ENCODE results near the gene MED19.

The MED19 gene

GRCh38 chr11:57679396-57679795, 32.6 kb downstream of the MED19 start:
- Histone ChIP-seq H3K27ac (ENCODE audit: low read depth, low read length) (no peak overlapping the region), H3K27me3 (ENCODE audit: control insufficient read depth in 1 of 2, insufficient read depth in 2 of 2, low read length in 2 of 2) (no peaks in the 10 kb centered on the region), H3K4me1 (ENCODE audit: control insufficient read depth in 1 of 2, insufficient read depth in 2 of 2, low read length in 2 of 2) (peaks cover 20% of the 10 kb centered on the region in 2 donors), H3K4me3 (ENCODE audit: low read depth in 1 of 2, low read length in 2 of 2) (no peak overlapping the region), H3K9me3 (ENCODE audit: control insufficient read depth in 1 of 2, low read length in 2 of 2) (no peaks in the 10 kb centered on the region), H3K9ac (ENCODE audit: low read depth in 1 of 2, low read length in 2 of 2) (no peak overlapping the region), H3K36me3 (ENCODE audit: control insufficient read depth in 1 of 2, insufficient read depth in 2 of 2, low read length in 2 of 2) (peaks cover 39 to 55% of the 10 kb centered on the region in 2 donors)

- H3K9me3 ChIP-seq (ENCODE audit: control insufficient read depth in 1 of 2, low read length in 2 of 2): no peaks in the 10 kb centered on the region
- no peak overlapping the region for H3K27ac ChIP-seq (ENCODE audit: low read depth, low read length)
- peaks cover 35 to 56% of the 10 kb centered on the region in 2 donors for H3K36me3 ChIP-seq (ENCODE audit: control insufficient read depth in 1 of 2, insufficient read depth in 2 of 2, low read length in 2 of 2)
- no peaks in the 10 kb centered on the region for H3K27me3 ChIP-seq (ENCODE audit: control insufficient read depth in 1 of 2, insufficient read depth in 2 of 2, low read length in 2 of 2)
- H3K9ac ChIP-seq (ENCODE audit: low read depth in 1 of 2, low read length in 2 of 2): no peak overlapping the region
- H3K4me1 ChIP-seq (ENCODE audit: control insufficient read depth in 1 of 2, insufficient read depth in 2 of 2, low read length in 2 of 2): peaks cover 15 to 21% of the 10 kb centered on the region in 2 donors
- no peak overlapping the region for H3K4me3 ChIP-seq (ENCODE audit: low read depth in 1 of 2, low read length in 2 of 2)
Measured at GRCh38 chr11:57675176-57675941, 36.7 kb downstream of the MED19 start.

- no peaks in the 10 kb centered on the region for H3K9me3 ChIP-seq (ENCODE audit: control insufficient read depth in 1 of 2, low read length in 2 of 2)
- H3K4me1 ChIP-seq (ENCODE audit: control insufficient read depth in 1 of 2, insufficient read depth in 2 of 2, low read length in 2 of 2): peaks cover 10 to 17% of the 10 kb centered on the region in 2 donors
- no peak overlapping the region for H3K27ac ChIP-seq (ENCODE audit: low read depth, low read length)
- H3K27me3 ChIP-seq (ENCODE audit: control insufficient read depth in 1 of 2, insufficient read depth in 2 of 2, low read length in 2 of 2): no peaks in the 10 kb centered on the region
- peaks cover 35 to 51% of the 10 kb centered on the region in 2 donors for H3K36me3 ChIP-seq (ENCODE audit: control insufficient read depth in 1 of 2, insufficient read depth in 2 of 2, low read length in 2 of 2)
- H3K9ac ChIP-seq (ENCODE audit: low read depth in 1 of 2, low read length in 2 of 2): no peak overlapping the region
- H3K4me3 ChIP-seq (ENCODE audit: low read depth in 1 of 2, low read length in 2 of 2): no peak overlapping the region
Measured at GRCh38 chr11:57674251-57674650, 37.8 kb downstream of the MED19 start.

GRCh38 chr11:57668434-57668782, 43.6 kb downstream of the MED19 start:
- Histone ChIP-seq H3K27me3 (ENCODE audit: control insufficient read depth in 1 of 2, insufficient read depth in 2 of 2, low read length in 2 of 2) (no peaks in the 10 kb centered on the region), H3K4me1 (ENCODE audit: control insufficient read depth in 1 of 2, insufficient read depth in 2 of 2, low read length in 2 of 2) (peaks cover 17 to 18% of the 10 kb centered on the region in 2 donors), H3K9ac (ENCODE audit: low read depth in 1 of 2, low read length in 2 of 2) (peak overlapping the region; percentile 92 to 97), H3K9me3 (ENCODE audit: control insufficient read depth in 1 of 2, low read length in 2 of 2) (no peaks in the 10 kb centered on the region), H3K27ac (ENCODE audit: low read depth, low read length) (peak overlapping the region; percentile 99), H3K4me3 (ENCODE audit: low read depth in 1 of 2, low read length in 2 of 2) (peak overlapping the region; percentile 94 to 99), H3K36me3 (ENCODE audit: control insufficient read depth in 1 of 2, insufficient read depth in 2 of 2, low read length in 2 of 2) (peaks cover 12 to 16% of the 10 kb centered on the region in 2 donors)

- H3K36me3 ChIP-seq (ENCODE audit: control insufficient read depth in 1 of 2, insufficient read depth in 2 of 2, low read length in 2 of 2): peaks cover 8 to 11% of the 10 kb centered on the region in 2 donors
- H3K9ac ChIP-seq (ENCODE audit: low read depth in 1 of 2, low read length in 2 of 2): peak within 1 kb of the TSS; percentile 92 to 98
- H3K27ac ChIP-seq (ENCODE audit: low read depth, low read length): peak within 1 kb of the TSS; percentile 99
- peak within 1 kb of the TSS; percentile 94 to 99 for H3K4me3 ChIP-seq (ENCODE audit: low read depth in 1 of 2, low read length in 2 of 2)
- H3K27me3 ChIP-seq (ENCODE audit: control insufficient read depth in 1 of 2, insufficient read depth in 2 of 2, low read length in 2 of 2): no peaks in the 10 kb centered on the region
- H3K9me3 ChIP-seq (ENCODE audit: control insufficient read depth in 1 of 2, low read length in 2 of 2): no peaks in the 10 kb centered on the region
- peaks cover 17 to 18% of the 10 kb centered on the region in 2 donors for H3K4me1 ChIP-seq (ENCODE audit: control insufficient read depth in 1 of 2, insufficient read depth in 2 of 2, low read length in 2 of 2)
Measured at GRCh38 chr11:57667736-57668433, 44.1 kb downstream of the MED19 start, which contains the start of gene ZDHHC5. TSS of gene ZDHHC5 (plus strand) at chr11:57668114. CDS start at chr11:57673091, 4,977 bp downstream.

- Histone ChIP-seq H3K4me1 (ENCODE audit: control insufficient read depth in 1 of 2, insufficient read depth in 2 of 2, low read length in 2 of 2) (peaks cover 17 to 18% of the 10 kb centered on the region in 2 donors), H3K27ac (ENCODE audit: low read depth, low read length) (peak overlapping the region; percentile 99), H3K9me3 (ENCODE audit: control insufficient read depth in 1 of 2, low read length in 2 of 2) (no peaks in the 10 kb centered on the region), H3K36me3 (ENCODE audit: control insufficient read depth in 1 of 2, insufficient read depth in 2 of 2, low read length in 2 of 2) (peaks cover 1 to 9% of the 10 kb centered on the region in 2 donors), H3K4me3 (ENCODE audit: low read depth in 1 of 2, low read length in 2 of 2) (peak overlapping the region; percentile 94 to 99), H3K27me3 (ENCODE audit: control insufficient read depth in 1 of 2, insufficient read depth in 2 of 2, low read length in 2 of 2) (no peaks in the 10 kb centered on the region), H3K9ac (ENCODE audit: low read depth in 1 of 2, low read length in 2 of 2) (peak overlapping the region; percentile 84 to 98)
Measured at GRCh38 chr11:57667117-57667735, 44.8 kb downstream of the MED19 start.

- no peaks in the 10 kb centered on the region for H3K27me3 ChIP-seq (ENCODE audit: control insufficient read depth in 1 of 2, insufficient read depth in 2 of 2, low read length in 2 of 2)
- H3K27ac ChIP-seq (ENCODE audit: low read depth, low read length): no peak overlapping the region
- H3K4me3 ChIP-seq (ENCODE audit: low read depth in 1 of 2, low read length in 2 of 2): no peak overlapping the region
- H3K4me1 ChIP-seq (ENCODE audit: control insufficient read depth in 1 of 2, insufficient read depth in 2 of 2, low read length in 2 of 2): peaks cover 8 to 10% of the 10 kb centered on the region in 2 donors
- no peak overlapping the region for H3K9ac ChIP-seq (ENCODE audit: low read depth in 1 of 2, low read length in 2 of 2)
- peaks cover 13 to 31% of the 10 kb centered on the region in 2 donors for H3K36me3 ChIP-seq (ENCODE audit: control insufficient read depth in 1 of 2, insufficient read depth in 2 of 2, low read length in 2 of 2)
- H3K9me3 ChIP-seq (ENCODE audit: control insufficient read depth in 1 of 2, low read length in 2 of 2): no peaks in the 10 kb centered on the region
Measured at GRCh38 chr11:57663975-57664374, 48.0 kb downstream of the MED19 start.

- Histone ChIP-seq H3K9ac (ENCODE audit: low read depth in 1 of 2, low read length in 2 of 2) (no peak overlapping the region), H3K4me1 (ENCODE audit: control insufficient read depth in 1 of 2, insufficient read depth in 2 of 2, low read length in 2 of 2) (peaks cover 9 to 16% of the 10 kb centered on the region in 2 donors), H3K36me3 (ENCODE audit: control insufficient read depth in 1 of 2, insufficient read depth in 2 of 2, low read length in 2 of 2) (peaks cover 13 to 31% of the 10 kb centered on the region in 2 donors), H3K9me3 (ENCODE audit: control insufficient read depth in 1 of 2, low read length in 2 of 2) (no peaks in the 10 kb centered on the region), H3K27me3 (ENCODE audit: control insufficient read depth in 1 of 2, insufficient read depth in 2 of 2, low read length in 2 of 2) (no peaks in the 10 kb centered on the region), H3K4me3 (ENCODE audit: low read depth in 1 of 2, low read length in 2 of 2) (no peak overlapping the region), H3K27ac (ENCODE audit: low read depth, low read length) (no peak overlapping the region)
Measured at GRCh38 chr11:57662893-57663292, 49.1 kb downstream of the MED19 start.

- Histone ChIP-seq H3K36me3 (ENCODE audit: control insufficient read depth in 1 of 2, insufficient read depth in 2 of 2, low read length in 2 of 2) (peaks cover 13 to 31% of the 10 kb centered on the region in 2 donors), H3K4me1 (ENCODE audit: control insufficient read depth in 1 of 2, insufficient read depth in 2 of 2, low read length in 2 of 2) (peaks cover 8 to 18% of the 10 kb centered on the region in 2 donors), H3K9me3 (ENCODE audit: control insufficient read depth in 1 of 2, low read length in 2 of 2) (no peaks in the 10 kb centered on the region), H3K4me3 (ENCODE audit: low read depth in 1 of 2, low read length in 2 of 2) (no peak overlapping the region), H3K27me3 (ENCODE audit: control insufficient read depth in 1 of 2, insufficient read depth in 2 of 2, low read length in 2 of 2) (no peaks in the 10 kb centered on the region), H3K27ac (ENCODE audit: low read depth, low read length) (no peak overlapping the region), H3K9ac (ENCODE audit: low read depth in 1 of 2, low read length in 2 of 2) (no peak overlapping the region)
Measured at GRCh38 chr11:57659669-57660068, 52.3 kb downstream of the MED19 start.

- Histone ChIP-seq H3K36me3 (ENCODE audit: control insufficient read depth in 1 of 2, insufficient read depth in 2 of 2, low read length in 2 of 2) (peaks cover 13 to 31% of the 10 kb centered on the region in 2 donors), H3K4me1 (ENCODE audit: control insufficient read depth in 1 of 2, insufficient read depth in 2 of 2, low read length in 2 of 2) (peaks cover 8 to 18% of the 10 kb centered on the region in 2 donors), H3K9ac (ENCODE audit: low read depth in 1 of 2, low read length in 2 of 2) (peak overlapping the region; percentile 60 to 71), H3K27ac (ENCODE audit: low read depth, low read length) (no peak overlapping the region), H3K9me3 (ENCODE audit: control insufficient read depth in 1 of 2, low read length in 2 of 2) (no peaks in the 10 kb centered on the region), H3K27me3 (ENCODE audit: control insufficient read depth in 1 of 2, insufficient read depth in 2 of 2, low read length in 2 of 2) (no peaks in the 10 kb centered on the region), H3K4me3 (ENCODE audit: low read depth in 1 of 2, low read length in 2 of 2) (peak overlapping the region; percentile 96)
Measured at GRCh38 chr11:57658023-57658361, 54.0 kb downstream of the MED19 start.

Measured in duodenal mucosa (tissue), 2 donors.